T follicular helper cell (primary cell): Measurements from ENCODE around the gene BAHCC1.

Source experiments
- DNase-seq: peaks from one replicate; pipeline ENCODE4 v3.0.0-alpha.2; 2020; ENCODE audit warnings: low read depth

BAHCC1 gene

GRCh38 chr17:81461607-81462500 lies 66.6 kb downstream of the BAHCC1 start:
- no peak for DNase-seq

- no peak for DNase-seq
Observed at GRCh38 chr17:81462506-81463125, 67.4 kb downstream of the BAHCC1 start.

DNA sequence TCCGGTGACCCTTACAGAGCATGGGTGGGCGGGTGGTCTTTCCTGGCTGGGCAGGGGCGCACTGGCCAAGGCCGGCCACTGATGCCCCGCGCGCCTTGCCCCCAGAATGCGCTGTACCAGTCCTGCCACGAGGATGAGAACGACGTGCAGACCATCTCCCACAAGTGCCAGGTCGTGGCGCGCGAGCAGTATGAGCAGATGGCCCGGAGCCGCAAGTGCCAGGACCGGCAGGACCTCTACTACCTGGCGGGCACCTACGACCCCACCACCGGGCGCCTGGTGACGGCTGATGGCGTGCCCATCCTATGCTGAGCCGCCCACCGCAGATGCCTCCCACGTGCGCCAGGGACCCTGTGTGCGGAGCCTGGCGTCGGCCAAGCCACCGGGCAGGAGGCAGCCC lies 68.2 kb downstream of the BAHCC1 start:
- DNase-seq, result no peak

DNA sequence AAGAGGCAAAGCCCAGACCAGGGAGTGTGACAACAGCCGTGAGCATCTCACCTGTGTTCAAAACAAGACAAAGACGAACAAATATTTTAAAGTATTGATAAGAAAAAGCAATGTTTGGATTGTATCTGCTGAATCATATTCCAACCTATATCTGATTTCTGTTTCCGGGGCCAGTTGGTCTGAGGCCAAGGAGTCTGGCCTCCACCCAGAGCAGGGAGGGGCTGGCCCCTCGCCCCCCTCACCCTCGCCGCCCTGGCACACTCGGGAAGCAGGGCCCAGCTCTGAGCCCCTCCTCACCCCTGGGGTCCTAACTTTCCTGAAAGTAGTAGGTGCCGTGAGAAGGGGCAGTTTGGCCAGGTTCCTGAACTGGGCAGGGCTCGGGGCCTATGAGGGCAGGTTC lies 69.3 kb downstream of the BAHCC1 start:
- no peak for DNase-seq

DNA sequence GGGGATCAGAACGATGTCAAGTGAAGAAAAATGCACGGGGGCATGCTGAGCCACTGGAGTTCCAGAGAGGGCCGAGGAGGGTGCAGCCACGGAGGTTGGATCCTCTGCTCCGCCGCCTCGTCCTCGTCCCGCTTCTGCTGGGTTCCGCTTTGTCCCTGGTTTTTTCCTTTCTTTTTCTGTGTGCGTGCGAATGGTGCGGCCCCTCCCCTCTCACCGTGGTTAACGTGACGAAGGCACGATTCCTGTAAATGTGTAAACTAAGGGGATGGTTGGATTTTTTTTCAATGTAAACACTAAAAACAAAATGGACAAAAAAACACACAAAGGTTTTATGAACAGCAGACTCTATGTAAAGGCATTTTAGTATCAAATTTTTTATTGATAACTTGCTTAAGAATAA lies 70.7 kb downstream of the BAHCC1 start:
- no peak for DNase-seq

DNA sequence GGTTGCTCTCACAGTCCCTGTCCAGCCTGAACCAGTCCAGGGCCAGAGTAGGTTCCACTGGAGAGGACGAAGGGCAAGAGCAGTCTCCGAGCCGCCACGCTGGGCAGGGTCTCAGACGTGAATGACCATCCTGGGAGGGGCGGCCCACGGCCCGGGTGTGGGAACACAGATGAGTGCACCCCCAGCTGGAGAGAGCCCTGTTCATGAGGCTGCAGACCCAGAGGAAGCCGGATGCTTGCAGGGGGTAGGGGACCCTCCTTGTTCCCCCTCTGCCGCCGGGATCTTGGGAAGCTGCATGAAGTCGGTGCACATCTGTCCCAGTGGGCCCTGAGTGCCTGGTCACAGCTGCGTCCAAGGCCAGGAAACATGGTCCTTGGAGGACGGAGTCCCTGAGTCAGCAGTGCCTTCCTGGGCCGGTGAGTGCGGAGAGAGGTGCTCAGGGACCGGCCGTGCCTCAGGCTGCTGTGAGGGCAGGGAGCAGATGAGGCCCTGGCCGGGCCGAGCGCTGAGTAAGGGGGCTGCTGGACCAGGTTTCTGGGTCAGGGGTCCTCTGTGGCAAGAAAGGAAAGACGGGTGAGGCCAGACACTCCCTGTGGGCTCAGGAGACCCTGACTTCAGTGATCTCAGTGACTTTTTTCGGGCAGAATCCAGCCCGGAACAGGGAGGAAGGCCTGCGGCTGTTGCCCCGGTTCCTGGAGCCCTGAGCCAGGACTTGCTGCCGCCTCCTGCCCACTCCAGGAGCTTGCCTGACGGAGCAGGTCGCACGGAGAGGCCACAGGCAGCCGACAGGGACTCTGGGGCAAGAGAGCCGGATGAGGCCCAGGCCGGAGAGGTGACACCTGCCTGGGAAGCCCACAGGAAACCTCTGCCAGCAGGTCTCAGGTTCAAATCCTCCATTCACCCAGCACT lies 71.6 kb downstream of the BAHCC1 start:
- DNase-seq, result no peak

GRCh38 chr17:81468111-81468769 lies 73.0 kb downstream of the BAHCC1 start:
- DNase-seq, result no peak

GRCh38 chr17:81468770-81469121 lies 73.5 kb downstream of the BAHCC1 start:
- no peak for DNase-seq

GRCh38 chr17:81469266-81469665 lies 74.0 kb downstream of the BAHCC1 start:
- no peak for DNase-seq

DNA sequence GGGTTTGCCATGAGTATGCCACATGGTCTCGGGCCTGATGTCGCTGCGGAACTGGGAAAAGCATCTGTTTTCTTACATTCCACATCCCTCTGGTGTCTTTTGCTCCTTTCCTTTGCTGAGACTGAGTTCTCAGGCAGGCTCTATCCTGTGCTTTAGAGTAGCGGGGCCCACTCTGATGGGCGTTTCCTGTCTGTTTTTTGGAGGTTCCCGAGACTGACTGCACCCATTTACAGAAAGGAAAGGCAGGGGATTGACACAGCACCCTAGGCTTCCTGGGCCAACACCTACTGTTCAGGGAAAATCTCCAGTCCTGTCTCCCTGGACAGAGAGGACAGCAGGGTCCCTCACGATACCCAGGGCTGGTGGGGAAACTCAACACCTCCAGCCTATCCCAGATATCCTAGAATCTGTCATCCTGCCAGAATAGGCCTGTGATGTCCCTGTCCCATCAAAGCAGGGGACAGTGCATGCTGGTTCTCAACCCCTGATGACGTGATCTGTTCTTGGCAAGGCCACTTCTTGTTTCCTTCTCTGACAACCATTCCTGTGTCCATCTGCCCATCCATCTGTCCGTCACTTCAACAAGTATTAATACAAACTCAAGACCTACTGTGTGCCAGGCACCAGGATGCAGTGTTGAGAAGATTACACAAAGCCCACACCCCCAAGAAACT lies 75.2 kb downstream of the BAHCC1 start:
- no peak for DNase-seq

DNA sequence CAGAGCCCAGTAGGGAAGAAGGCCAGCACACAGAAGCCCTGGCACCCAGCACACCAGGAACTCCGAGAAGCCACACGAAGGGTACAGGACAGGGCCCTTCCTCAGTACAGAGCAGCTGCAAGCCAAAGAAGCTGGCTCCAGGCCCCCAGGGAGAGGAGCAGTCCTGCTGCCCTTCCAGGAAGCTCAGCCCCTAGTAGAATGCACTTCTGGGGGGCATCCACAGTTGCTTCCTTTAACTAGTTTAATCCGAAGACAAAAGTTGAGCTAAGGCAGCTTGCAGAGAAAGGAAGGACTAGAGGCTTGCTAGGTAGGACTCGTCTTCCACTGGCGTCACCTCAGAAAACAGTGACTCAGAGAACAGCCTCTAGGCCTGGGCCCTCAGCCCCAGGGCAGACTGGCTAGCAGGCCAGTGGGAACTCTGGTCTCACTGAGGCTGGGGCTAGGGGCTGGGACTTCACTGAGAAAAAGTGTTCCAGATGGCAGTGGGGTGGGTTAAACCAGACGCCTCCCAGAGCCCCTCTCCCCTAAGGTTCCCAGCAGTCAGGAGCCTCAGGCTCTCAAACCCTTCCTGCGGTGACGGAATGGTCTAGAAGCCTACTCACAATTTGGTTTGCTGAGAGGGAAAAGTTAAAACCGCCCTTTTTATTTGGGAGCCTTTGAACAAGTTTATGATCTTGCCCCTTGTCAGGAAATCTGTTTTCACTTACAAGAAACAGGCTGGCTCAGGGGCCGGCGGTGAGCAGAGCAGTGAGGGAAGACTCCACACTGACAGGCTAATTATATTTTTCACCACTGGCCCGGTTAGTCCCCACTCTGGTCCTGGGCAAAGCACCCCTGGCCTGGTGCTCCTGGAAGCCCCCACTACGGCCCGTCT lies 75.9 kb downstream of the BAHCC1 start:
- no peak for DNase-seq

DNA sequence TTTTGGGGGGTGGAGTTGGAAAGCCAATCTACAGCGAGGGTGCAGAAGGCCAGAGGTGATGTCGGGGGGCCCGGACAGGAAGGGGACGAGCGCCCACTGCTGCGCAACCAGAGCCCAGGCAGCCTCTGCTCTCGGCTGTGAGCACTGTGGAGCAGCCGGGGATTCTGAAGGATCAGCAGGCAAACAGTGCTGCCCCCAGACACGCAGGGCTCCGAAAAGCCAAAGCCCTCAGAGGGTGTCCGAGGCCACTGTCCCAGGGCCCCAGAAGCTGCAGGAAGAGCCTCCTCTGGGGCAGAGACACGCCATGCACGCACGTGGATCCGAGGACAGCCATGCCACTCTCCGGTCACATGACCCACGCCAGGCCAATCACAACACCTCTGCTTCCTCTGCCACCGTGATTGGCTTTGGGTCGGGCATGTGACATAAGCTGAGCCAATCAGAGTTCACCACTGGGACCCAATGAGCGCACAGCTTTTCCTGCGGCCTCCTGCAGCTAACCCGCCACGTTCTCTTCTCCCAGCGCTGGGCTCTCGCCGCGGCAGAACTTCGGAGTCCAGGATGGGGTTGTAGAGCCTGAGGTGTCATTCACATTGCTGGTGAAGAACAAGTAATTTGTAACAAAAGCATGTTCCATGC lies 76.7 kb downstream of the BAHCC1 start:
- DNase-seq, result no peak

DNA sequence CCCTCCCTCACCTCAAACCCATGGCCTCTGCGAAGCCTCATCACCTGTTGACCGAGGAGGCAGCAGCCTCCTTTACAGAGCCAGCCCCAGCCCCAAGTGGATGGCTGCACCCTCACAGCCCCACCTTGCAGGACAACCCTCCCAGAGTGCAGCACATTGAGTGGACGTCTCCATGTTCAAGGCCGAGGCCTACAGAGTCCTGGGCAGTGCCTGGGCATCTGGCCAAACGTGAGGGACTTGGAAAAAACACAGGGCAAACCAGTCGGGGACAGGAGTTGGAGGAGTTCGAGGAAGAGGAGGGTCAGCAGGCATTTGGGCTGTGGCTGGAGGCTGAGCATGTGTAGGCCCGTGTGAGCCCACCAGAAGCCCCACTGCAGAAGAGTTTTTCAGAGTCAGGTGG lies 77.8 kb downstream of the BAHCC1 start:
- no peak for DNase-seq

DNA sequence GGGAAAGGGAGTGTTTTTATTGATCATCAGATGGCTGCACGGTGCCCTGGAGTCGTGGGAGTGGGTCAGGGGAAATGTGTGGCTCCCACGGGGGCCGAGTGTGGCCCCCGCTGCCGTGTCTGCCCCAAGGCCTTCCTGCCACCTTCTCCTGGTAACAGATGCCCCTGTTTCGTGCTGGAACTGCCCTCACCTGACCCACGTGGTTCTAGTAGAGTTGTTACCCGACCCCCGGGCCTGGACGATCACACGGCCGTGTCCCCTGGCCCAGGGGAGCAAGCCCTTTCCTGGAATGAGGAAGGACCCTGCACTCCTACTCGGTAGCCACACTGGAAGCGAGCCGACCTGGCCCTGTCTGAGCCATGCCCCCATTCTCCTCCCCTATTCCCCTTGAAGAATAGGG lies 79.7 kb downstream of the BAHCC1 start:
- no peak for DNase-seq

- DNase-seq, result no peak
Observed at GRCh38 chr17:81476097-81476496, 80.8 kb downstream of the BAHCC1 start.

DNA sequence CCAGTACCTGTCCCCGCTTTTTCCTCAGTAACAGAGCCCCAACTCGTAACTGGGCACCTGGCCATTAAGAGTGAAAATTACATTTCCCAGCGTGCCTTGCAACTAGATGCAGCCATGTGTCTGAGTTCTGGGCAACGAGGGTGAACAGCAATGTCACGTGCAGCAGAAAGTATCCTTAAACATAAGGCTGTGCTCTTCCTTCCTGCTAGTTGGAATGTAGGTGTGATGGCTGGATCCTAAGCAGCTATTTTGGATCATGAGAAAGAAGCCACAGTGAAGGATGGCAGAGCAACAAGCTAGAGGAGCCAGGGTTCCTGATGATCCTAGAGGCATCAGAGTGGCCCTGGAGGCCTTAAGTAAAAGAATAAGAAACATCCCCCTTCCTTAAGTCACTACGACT lies 81.4 kb downstream of the BAHCC1 start:
- no peak for DNase-seq

DNA sequence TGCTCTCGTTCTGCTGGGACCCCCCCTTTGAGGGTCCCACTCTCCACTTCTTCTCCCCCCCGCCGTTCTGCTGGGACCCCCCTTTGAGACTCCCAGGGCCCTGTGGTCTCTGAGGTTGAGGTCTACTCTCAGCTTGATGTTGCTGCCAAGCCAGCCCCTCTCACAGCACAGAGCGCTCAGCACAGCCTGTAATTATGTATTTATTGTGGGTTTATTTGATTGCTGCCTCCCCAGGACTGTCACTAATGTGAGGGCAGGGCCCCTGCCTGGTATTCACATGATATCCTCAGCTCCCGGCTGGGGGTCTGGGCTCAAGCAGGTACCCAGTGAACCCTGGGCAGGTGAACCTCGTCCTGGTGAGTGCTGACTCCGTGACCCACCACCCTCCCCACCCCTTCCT lies 81.9 kb downstream of the BAHCC1 start:
- DNase-seq, result no peak

GRCh38 chr17:81478119-81478518 lies 82.9 kb downstream of the BAHCC1 start:
- no peak for DNase-seq

GRCh38 chr17:81479175-81480071 lies 84.2 kb downstream of the BAHCC1 start:
- no peak for DNase-seq
